GM21423 (cell line): Measurements from ENCODE around the gene PSMD9.

Source experiments
- ATAC-seq: cut with Tn5 transposase; IDR thresholded peaks from one replicate; pipeline ENCODE4 v1.9.1; 2021; ENCODE audit warnings: mild to moderate bottlenecking, moderate library complexity; ENCODE audit not compliant: unreplicated experiment

PSMD9 gene

DNA sequence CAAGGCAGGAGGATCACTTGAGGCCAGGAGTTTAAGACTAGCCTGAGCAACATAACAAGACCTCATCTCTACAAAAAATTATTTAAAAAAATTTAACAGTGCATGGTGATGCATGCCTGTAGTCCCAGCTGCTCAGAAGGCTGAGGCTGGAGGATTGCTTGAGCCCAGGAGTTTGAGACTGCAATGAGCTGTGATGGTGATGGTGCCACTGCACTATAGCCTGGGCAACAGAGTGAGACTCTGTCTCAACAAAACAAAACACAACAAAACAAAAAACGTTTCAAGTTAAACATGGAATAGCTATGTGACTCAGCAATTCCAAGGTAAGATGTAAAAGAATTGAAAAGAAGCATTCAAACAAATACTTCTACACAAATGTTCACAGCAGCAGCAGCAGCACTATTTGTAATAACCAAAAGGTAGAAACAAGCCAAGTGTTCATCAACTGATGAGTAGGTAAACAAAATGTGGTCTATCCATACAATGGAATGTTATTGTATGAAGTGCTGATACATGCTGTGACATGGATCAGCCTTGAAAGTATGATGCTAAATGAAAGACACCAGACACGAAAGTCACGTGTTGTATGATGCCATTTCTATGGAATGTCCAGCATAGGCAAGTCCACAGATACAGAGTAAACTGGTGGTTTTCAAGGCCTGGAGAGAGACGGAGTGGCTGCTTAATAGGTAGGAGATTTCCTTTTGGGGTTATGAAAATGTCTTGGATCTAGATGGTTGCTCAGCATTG, 61.2 kb downstream of the PSMD9 start:
- ATAC-seq = no peak

DNA sequence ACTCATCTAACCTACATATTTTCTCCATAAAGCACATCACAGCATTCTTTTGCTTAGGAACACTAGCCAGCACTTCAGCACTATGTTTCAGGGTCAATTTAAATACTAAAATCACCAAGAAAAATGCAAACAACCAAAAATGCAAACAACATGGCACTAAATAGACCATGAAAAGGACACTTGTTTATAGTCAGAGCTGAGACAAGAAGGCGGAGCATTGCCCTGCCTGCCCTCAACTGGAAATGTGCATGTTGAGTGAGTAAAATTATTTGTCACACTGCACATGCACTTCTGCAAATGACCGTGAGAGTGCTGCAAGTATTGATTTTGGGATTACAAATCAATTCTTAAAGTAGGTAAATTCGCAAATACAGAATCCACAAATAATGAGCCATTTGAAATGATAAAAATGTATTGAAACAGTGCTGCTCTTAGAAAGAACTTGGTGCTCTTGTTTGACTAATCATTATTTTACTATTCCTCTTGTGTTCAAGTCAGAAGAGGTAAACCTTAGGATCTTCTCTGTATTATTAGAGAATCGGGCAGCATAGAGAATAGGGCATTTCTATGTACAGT, 64.6 kb downstream of the PSMD9 start:
- ATAC-seq = no peak

DNA sequence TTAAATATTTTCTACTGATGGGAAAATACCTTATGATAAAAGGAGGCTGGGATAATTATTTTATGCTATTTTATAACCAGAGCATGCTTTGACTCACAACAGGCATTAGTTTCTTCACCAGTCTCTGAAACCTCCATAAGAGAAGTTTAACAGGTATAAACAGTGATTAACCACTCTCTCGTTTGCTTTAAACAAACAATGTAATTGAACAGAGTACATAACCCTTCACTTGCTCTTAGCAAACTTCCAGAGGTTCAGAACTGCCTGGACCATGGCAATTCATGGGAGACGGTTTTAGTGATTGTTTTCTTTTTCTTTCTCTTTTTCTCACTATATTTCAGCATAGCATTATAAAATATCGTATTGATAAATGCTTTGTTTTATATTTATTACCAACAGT, 65.1 kb downstream of the PSMD9 start:
- no peak for ATAC-seq

DNA sequence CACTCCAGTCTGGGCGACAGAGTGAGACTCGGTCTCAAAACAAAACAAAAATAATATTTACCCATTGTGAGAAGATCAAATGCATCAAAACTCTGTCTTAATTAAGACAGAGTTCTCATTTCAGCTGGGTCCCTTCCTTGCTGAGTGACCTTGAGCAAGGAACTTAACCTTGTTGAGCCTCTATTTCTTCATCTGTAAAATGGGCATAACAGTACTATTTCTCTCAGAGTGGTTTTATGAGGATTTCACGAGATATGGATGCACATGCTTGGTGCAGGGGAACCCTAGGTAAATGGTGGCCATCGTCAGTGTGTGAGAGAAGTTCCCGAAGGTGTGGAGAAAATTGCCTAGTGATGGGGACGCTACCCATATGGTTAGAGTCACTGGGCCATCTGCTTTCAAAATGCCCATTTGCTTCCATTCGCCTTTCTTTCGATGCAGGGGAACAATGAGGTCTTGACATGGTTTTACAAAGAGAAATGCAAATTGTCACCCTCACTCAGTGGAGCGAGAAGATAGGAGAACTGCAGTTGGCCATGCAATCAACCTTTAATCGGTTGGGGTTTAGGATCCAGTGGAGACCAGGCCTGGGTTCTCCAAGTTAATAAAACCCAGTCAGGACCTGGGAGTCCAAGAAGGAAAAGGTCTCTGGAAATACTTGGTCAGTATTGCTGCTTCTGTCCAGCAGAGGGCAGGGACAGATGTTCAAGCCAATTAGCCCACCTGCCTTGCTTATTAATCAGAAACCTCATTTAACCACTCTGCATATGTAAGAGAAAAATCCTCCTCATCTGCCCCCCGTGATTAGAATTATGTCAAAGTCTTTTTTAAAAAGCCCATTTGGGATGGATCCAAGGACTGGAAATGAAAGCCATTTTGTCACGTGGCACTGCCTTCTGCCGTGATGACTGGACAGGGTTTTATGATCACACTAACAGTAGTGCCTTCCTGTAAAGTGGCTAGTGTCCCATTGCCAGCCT, 67.0 kb downstream of the PSMD9 start:
- no peak for ATAC-seq

DNA sequence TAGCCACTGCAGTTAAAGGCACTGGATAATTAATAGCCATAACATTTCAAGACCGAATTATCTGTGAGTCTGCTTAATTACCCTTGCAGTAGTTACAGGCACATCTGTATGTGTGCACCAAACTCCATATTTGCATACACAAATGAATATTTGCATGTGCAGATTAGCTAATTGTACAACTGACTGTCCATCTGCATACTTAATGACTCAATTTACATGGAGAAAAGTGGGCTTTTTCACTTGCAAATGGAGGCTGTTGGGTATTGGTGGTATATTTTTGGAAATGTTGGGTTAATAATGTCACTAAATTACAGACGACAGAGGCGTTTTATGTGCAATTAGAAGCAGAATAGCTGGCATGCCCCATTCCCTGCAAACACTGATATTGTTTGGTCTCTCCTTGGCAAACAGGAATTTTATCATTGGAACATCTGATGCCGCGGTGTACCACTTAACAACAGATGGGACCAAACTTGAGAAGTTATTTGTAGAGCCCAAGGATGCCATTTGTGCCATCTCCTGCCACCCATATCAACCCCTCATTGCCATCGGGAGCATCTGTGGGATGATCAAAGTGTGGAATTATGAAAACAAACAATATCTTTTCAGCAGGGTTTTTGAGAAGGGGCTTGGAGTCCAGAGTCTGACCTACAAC, 69.4 kb downstream of the PSMD9 start:
- ATAC-seq = no peak

DNA sequence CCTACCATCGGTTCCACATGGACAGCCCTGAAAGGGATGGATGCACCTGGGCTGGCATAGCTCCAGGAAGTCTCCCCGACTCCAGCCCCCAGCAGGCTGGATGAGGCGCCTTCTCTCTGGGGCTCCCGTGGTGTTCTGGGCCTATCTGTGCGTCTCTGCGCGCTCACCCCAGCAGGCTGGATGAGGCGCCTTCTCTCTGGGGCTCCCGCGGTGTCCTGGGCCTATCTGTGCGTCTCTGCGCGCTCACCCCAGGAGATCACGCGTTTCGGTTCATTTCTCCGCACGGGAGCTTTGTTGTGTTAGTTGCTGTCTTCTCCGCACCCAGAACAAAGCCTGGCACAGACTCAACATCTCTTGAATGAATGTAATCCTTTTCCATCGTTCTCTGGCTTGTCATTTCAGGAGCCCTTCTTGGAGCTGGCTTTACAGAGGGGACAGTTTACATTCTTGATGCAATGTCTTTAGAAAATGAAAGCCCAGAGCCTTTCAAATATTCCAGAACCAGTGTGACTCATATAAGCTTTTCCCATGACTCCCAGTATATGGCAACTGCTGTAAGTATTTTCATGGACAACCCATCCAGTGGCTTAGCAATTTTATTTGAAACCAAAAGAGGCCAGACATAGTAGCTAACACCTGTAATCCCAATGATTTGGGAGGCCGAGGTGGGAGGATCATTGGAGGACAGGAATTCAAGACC, 70.1 kb downstream of the PSMD9 start:
- ATAC-seq = no peak

DNA sequence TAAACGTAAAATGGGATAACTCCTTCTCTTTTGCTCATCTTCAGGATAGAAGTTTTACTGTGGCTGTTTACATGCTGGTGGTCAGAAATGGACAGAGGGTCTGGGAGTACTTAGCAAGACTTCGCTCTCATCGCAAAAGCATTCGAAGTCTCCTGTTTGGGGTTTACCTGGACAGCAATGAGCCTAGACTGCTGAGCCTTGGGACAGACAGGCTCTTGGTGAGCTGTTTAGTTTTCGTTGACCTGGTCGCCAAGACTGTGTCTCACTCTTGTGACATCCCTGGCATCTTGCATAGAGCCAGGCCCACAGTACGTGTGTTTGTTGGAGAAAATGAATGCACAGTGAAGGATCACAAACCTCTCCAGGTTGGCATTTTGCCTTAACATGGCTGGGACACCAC, 72.0 kb downstream of the PSMD9 start:
- no peak for ATAC-seq

DNA sequence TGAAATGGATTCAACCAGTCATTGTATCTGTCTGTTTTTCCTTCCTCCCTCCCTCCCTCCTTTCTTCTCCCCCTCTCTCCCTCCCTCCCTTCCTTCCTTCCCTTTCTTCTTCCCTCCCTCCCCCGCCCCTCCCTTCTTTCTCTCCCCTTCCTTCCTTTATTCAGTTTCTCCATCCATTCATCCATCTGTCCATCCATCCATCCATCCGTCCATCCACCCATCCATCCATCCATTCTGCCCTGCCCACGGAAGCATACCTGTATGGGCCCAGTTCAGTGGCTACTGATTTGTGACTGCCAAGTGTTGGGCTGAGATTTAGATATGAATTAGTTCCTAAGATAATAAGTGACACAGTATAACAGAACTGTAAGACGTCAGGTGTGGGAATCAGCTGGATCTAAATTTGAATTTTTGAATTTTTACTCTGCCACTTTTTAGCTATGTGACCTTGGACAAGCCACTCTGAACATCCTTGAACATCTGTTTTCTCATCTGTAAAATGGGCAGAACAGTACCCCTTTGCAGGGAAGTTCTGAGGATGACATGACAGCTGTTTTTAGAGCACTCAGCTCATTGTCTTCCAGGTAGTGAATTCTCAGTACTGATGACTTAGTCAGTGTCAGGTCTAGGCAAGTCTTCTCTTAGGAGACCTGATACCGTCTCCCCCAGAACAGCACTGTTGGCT, 72.7 kb downstream of the PSMD9 start:
- ATAC-seq = no peak

DNA sequence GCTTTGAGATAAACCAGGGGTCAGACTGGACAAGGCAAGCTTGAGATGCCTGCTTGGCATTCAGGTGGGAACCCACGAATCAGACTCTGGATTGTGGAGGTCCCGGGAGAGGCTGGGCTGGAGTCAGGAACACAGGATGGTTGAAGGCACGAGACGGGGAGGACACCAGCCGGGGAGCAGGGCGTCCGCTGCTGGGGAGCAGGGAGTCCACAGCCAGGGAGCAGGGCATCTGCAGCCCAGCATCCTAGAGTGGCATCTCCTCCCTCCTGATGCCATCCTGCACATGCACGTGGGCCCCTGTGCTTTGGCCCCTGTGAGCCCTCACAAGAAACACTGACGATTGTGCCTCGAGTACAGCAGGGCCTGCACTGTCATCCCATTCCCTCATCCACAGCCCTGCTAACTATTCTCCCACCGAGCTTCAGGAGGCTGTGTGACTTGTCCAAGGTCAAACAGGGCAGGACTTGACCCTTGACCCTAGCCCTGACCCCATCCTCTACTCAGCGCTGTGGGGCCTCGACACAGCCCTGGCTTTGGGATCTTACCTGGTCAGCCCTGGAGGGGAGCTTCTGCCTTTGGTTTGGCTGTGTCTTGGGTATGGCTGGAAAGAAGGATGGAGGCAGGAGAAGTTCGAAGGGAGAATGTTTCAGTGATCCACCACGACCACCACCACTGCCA, 74.9 kb downstream of the PSMD9 start:
- ATAC-seq = no peak

DNA sequence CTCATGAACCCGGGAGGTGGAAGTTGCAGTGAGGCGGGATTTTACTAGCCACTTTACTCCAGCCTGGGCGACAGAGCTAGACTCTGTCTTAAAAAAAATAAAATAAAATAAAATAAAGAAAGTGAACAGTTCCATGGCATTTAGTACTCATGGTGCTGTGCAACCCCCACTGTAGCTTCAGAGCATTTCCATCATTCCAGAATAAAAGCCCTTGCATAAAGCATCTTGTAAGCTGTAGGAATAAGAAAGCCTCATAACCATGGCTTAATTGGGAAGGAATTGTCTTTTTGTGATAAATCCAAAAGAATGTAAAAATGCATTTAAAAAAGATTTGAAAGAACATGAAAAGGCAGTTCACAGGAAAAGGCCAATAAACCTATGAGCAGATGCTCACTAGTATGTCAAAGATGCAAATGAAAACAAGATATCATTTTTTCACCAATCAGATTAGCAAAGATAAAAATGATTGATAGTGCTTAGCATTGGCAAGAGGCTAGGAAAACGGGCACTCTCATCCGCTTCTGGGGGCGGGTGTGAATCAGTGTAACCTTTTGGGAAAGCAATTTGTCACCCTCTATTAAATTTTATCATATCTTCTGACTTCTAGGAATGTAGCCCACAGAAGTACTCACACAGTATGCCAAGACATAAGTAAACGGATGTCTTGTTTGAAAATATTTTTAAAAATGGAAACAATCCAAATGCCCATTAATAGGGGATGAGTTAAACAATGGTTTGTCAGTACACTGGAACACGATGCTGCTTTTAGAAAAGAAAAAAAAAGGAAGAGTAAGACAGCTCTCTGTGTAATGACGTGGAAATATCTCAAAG, 76.4 kb downstream of the PSMD9 start:
- ATAC-seq = no peak

DNA sequence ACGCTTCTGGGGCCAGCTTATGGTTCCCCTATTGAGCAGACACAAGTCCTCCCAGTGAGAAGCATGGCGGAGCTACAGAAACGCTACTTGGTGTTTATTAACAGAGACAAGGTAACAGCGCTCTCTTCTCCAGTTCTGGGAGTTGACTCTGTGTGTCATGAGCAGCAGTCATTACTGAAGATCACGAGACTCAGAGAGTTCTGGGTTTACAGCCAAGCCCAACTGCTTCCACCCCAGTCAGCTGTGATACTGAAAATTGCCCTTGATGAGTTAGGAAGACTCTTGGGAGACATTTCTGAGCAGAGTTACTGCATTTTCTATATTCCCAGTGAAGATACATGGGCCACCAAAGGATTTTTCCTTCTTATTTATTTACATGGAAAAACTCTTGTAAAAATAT, 78.4 kb downstream of the PSMD9 start:
- no peak for ATAC-seq
